ENCODE measurements around the gene TBL3. TPM values are rescaled to one million over a fixed set of nuclear protein-coding genes. Genes with fewer than 3 reads are reported as not detected.

Gene TBL3
- total RNA-seq, 1 experiment from 2014 or later = 68.9 TPM

DNA sequence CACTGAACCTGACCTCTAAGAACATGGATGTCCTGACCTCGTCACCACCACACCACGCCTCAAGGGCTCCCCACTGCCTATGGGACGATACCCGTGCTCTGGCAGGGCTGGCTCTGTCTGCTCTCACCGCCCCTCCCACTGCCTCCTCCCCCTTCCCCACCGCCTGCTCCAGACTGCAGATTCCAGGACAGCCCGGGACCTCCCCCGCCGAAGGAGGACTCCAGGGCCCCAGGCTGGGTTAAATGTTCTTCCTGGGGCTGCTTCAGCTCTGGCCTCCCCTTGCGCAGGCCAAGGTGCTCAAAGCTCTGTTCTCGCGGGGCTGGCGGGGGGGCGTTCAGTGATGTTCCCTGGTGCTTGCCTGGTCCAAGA lies 50.9 kb downstream of the TBL3 start:
- Histone ChIP-seq H3K9me2 (ENCODE audit: insufficient read depth) (no peaks in the 10 kb centered on the region), H3K9ac (ENCODE audit: low read length) (peak overlapping the region; percentile 46), H3K4me1 (ENCODE audit: control insufficient read depth in 1 of 2, insufficient read depth in 2 of 2, low read length in 2 of 2) (peaks cover 38 to 61% of the 10 kb centered on the region in 2 experiments), H3K27me3 (ENCODE audit: insufficient read depth, low read length) (no peaks in the 10 kb centered on the region), H4K20me1 (ENCODE audit: insufficient read depth) (no peaks in the 10 kb centered on the region), H3K4me2 (ENCODE audit: low read length) (peak overlapping the region; percentile 69), H3K27ac (ENCODE audit: low read depth, low read length) (peak overlapping the region; percentile 88), H2AFZ (ENCODE audit: low read depth, low read length, poor library complexity, severe bottlenecking) (no peak overlapping the region), H3K4me3 (replicated peaks in 1 of 2; ENCODE audit: low read depth in 1 of 2, low read length in 2 of 2) (peak overlapping the region; percentile 25 to 50), H3K36me3 (ENCODE audit: control insufficient read depth in 1 of 2, insufficient read depth in 2 of 2, low read length in 2 of 2) (no peaks in the 10 kb centered on the region), H3K79me2 (ENCODE audit: insufficient read depth, low read length) (peaks cover 21% of the 10 kb centered on the region; the same call in 1 of the 2 replicates), H3K9me3 (ENCODE audit: control insufficient read depth in 1 of 2, insufficient read depth in 1 of 2, low read depth in 1 of 2, low read length in 2 of 2) (no peaks in the 10 kb centered on the region)
- ChIA-PET POLR2A (interaction anchor here (0.8 to 1.2 kb wide), 7 partner anchors 12 to 1074 kb away, joined by 3 to 8 read pairs (median 4); partner anchors contain the start of genes PKD1, RPS2 and TRAF7), CTCF (interaction anchor here (0.6 to 2.4 kb wide), 11 partner anchors 10 to 133 kb away, joined by 3 to 13 read pairs (median 5); partner anchors contain the start of genes NTHL1, RAB26, TRAF7 and TSC2), RAD21 (ENCODE audit: low non-redundant PET in 1 of 2, low total read pairs in 2 of 2, uncharacterized antibody in 2 of 2, unreplicated experiment in 2 of 2) (interaction anchor here (0.6 to 2.1 kb wide), 4 partner anchors 67 to 125 kb away, joined by 3 to 12 read pairs (median 5); partner anchors contain the start of gene PKD1 (in 1 of the 2))
- TF ChIP-seq RAD21 (IDR thresholded peaks at IDR 0.05; ENCODE audit: low read depth) (no peak), EGR1 (IDR thresholded peaks at IDR 0.05; ENCODE audit: low read depth) (no peak), YY1 (IDR thresholded peaks at IDR 0.05; ENCODE audit: extremely low read depth, insufficient replicate concordance, low read depth, low read length) (no peak), FOSL1 (IDR thresholded peaks at IDR 0.05; ENCODE audit: low read depth) (no peak), ZNF274 (IDR thresholded peaks at IDR 0.05; ENCODE audit: low read depth, low read length) (no peak), JUND (IDR thresholded peaks at IDR 0.05) (no peak), SRF (IDR thresholded peaks at IDR 0.05; ENCODE audit: low read depth) (no peak), TCF7L2 (IDR thresholded peaks at IDR 0.05; ENCODE audit: borderline replicate concordance, extremely low read depth, insufficient read depth, insufficient read length) (no peak)
- TF ChIP-seq, protein P1, sequence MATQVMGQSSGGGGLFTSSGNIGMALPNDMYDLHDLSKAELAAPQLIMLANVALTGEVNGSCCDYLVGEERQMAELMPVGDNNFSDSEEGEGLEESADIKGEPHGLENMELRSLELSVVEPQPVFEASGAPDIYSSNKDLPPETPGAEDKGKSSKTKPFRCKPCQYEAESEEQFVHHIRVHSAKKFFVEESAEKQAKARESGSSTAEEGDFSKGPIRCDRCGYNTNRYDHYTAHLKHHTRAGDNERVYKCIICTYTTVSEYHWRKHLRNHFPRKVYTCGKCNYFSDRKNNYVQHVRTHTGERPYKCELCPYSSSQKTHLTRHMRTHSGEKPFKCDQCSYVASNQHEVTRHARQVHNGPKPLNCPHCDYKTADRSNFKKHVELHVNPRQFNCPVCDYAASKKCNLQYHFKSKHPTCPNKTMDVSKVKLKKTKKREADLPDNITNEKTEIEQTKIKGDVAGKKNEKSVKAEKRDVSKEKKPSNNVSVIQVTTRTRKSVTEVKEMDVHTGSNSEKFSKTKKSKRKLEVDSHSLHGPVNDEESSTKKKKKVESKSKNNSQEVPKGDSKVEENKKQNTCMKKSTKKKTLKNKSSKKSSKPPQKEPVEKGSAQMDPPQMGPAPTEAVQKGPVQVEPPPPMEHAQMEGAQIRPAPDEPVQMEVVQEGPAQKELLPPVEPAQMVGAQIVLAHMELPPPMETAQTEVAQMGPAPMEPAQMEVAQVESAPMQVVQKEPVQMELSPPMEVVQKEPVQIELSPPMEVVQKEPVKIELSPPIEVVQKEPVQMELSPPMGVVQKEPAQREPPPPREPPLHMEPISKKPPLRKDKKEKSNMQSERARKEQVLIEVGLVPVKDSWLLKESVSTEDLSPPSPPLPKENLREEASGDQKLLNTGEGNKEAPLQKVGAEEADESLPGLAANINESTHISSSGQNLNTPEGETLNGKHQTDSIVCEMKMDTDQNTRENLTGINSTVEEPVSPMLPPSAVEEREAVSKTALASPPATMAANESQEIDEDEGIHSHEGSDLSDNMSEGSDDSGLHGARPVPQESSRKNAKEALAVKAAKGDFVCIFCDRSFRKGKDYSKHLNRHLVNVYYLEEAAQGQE (IDR thresholded peaks at IDR 0.05; ENCODE audit: low read depth) = no peak
- intact Hi-C loops (cut with micrococcal nuclease) = loop anchor here (1.0 to 10.0 kb wide), 3 partner anchors 68 to 232 kb away; partner anchors contain the start of gene ECI1
- no peak for DNase-seq (ENCODE audit: low read depth, low spot score)
- no TSS peak for BruUV-seq (replicated peaks)
- ATAC-seq = peak; percentile 53

All from HCT116 (cell line).